ENCODE results near the gene CABP4.

CABP4 gene

DNA sequence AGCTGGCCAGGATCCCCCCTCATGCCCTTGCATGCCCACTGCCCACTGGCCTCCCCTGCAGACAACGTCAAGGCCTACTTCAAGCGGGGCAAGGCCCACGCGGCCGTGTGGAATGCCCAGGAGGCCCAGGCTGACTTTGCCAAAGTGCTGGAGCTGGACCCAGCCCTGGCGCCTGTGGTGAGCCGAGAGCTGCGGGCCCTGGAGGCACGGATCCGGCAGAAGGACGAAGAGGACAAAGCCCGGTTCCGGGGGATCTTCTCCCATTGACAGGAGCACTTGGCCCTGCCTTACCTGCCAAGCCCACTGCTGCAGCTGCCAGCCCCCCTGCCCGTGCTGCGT is 35.5 kb downstream of the CABP4 start:
- Histone ChIP-seq H3K27ac (ENCODE audit: low read length) (no peak overlapping the region), H3K9me3 (ENCODE audit: control insufficient read depth in 1 of 2, low read length in 2 of 2) (no peaks in the 10 kb centered on the region), H3K36me3 (ENCODE audit: control insufficient read depth in 1 of 2, insufficient read depth in 2 of 2, low read length in 2 of 2) (peaks cover 10 to 80% of the 10 kb centered on the region in 2 donors)

DNA sequence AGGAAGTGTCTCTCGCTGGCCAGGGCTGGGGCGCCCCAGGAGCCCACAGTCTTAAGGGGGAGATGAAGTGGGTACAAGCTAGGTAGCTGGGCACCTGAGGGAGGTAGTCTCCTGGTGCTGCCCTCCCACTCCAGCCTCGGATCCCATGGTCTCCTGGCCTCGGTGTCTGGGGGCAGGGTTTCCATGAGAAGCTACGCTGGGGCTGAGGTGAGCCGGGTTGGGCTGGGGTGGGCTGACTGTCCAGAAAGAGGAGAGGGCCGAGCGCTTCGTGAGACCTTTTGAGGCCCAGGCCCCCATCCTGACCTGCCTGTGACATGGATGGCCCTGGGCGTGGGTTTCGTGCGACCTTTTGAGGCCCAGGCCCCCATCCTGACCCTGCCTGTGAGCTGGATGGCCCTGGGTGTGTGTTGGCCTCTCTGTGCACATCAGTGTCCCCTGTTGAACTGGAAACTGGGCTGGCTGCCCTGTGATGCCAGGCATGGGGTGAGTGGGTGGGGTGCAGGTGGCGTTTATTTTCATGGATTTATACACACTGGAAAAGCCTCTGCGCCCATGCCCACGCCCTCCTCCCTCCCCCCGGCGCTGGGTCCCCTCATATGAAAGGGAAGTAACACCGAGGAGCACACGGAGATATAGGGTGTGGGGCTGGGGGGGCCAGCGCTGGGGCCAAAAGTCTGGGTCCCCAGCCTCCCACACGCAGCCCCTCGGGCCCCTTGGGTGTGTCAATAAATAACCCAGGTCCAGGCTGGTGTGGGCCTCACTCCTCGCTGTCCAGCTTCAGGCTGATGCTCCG is 36.3 kb downstream of the CABP4 start:
- Histone ChIP-seq H3K9me3 (ENCODE audit: control insufficient read depth in 1 of 2, low read length in 2 of 2) (no peaks in the 10 kb centered on the region), H3K4me1 (ENCODE audit: control insufficient read depth in 1 of 2, insufficient read depth in 2 of 2, low read length in 2 of 2) (peaks cover 0 to under 1% of the 10 kb centered on the region in 2 donors), H3K36me3 (ENCODE audit: control insufficient read depth in 1 of 2, insufficient read depth in 2 of 2, low read length in 2 of 2) (peaks cover 10 to 84% of the 10 kb centered on the region in 2 donors), H3K27ac (ENCODE audit: low read length) (no peak overlapping the region), H3K27me3 (ENCODE audit: low read depth, low read length) (no peaks in the 10 kb centered on the region), H3K4me3 (ENCODE audit: low read depth in 1 of 2, low read length in 2 of 2) (no peak overlapping the region)

More for the DNA sequence above, 35.5 kb downstream of the CABP4 start:
- Histone ChIP-seq H3K27me3 (ENCODE audit: low read depth, low read length) (no peaks in the 10 kb centered on the region), H3K4me3 (ENCODE audit: low read depth in 1 of 2, low read length in 2 of 2) (no peak overlapping the region), H3K4me1 (ENCODE audit: control insufficient read depth in 1 of 2, insufficient read depth in 2 of 2, low read length in 2 of 2) (peaks cover 0 to 6% of the 10 kb centered on the region in 2 donors)

DNA sequence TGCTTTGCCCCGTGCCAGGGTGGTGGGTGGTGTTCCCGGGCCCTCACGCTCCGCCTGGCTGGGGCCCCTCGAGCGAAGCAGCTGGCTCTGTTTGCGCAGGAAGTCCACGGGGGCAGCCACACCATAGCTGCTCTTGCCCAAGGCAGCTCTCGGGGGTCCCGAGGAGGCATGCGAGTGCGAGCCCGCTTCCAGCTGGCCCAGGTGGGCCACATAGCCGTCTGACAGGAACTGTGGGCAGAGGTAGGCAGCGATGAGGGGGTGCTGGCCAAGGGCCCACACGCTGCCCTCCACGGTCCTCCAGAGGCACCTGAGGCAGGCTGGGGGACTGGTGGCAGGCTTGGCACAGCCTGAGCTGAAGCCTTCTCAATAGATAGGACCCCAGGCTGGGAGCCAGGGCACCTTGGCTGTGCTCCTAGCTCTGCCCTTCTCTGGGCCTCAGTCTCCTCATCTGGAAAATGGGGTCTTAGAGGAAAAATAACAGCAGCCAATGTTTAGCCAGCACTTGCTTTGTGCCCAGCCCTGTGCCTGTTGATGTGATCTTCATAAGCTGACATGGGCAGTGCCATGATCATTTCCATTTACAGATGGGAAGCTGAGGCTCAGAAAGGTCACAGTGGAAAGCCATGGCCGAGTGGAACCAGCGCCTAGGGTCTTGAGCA is 37.0 kb downstream of the CABP4 start:
- Histone ChIP-seq H3K4me1 (ENCODE audit: control insufficient read depth in 1 of 2, insufficient read depth in 2 of 2, low read length in 2 of 2) (no peaks in the 10 kb centered on the region), H3K27me3 (ENCODE audit: low read depth, low read length) (no peaks in the 10 kb centered on the region), H3K4me3 (ENCODE audit: low read depth in 1 of 2, low read length in 2 of 2) (no peak overlapping the region), H3K27ac (ENCODE audit: low read length) (no peak overlapping the region), H3K36me3 (ENCODE audit: control insufficient read depth in 1 of 2, insufficient read depth in 2 of 2, low read length in 2 of 2) (peaks cover 10 to 81% of the 10 kb centered on the region in 2 donors), H3K9me3 (ENCODE audit: control insufficient read depth in 1 of 2, low read length in 2 of 2) (no peaks in the 10 kb centered on the region)

DNA sequence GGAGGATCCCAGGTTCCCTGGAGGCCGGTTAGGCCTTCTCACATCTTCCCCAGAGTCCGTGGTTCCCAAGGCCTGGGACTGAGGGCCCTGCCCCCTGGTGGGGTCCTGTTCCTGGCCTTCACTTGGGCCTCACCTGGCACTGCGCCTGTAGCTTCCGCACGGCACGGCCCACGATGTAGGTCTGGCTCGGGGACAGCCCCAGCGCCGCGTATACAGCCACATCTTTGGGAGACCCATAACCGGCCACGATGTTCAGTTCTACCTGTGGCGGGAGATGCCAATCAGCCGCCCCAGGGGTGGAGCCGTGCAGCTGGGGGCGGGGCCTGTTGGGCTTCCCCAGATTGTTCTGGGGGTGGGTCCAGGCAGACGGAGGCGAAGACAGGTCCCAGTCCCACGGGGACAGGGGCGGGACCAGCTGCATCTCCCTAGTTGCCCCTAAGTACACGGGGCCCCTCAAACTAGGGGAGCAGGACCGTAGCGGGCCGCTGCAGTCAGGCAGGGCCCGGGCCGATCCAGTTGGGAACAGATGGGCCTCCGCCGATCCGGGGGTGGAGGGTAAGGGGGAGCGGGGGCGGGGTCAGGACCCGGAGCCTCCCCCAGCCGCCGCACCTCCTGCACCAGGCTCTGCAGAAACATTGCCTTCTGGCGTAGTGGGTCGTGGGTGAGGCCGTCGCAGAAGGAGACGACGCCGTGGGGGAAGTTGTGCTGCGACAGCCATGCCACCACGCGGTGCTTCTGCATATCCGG is 37.8 kb downstream of the CABP4 start:
- no peak overlapping the region for H3K27ac ChIP-seq (ENCODE audit: low read length)
- no peaks in the 10 kb centered on the region for H3K4me1 ChIP-seq (ENCODE audit: control insufficient read depth in 1 of 2, insufficient read depth in 2 of 2, low read length in 2 of 2)
- H3K36me3 ChIP-seq (ENCODE audit: control insufficient read depth in 1 of 2, insufficient read depth in 2 of 2, low read length in 2 of 2) = peaks cover 10 to 81% of the 10 kb centered on the region in 2 donors
- no peaks in the 10 kb centered on the region for H3K27me3 ChIP-seq (ENCODE audit: low read depth, low read length)
- no peaks in the 10 kb centered on the region for H3K9me3 ChIP-seq (ENCODE audit: control insufficient read depth in 1 of 2, low read length in 2 of 2)
- no peak overlapping the region for H3K4me3 ChIP-seq (ENCODE audit: low read depth in 1 of 2, low read length in 2 of 2)

DNA sequence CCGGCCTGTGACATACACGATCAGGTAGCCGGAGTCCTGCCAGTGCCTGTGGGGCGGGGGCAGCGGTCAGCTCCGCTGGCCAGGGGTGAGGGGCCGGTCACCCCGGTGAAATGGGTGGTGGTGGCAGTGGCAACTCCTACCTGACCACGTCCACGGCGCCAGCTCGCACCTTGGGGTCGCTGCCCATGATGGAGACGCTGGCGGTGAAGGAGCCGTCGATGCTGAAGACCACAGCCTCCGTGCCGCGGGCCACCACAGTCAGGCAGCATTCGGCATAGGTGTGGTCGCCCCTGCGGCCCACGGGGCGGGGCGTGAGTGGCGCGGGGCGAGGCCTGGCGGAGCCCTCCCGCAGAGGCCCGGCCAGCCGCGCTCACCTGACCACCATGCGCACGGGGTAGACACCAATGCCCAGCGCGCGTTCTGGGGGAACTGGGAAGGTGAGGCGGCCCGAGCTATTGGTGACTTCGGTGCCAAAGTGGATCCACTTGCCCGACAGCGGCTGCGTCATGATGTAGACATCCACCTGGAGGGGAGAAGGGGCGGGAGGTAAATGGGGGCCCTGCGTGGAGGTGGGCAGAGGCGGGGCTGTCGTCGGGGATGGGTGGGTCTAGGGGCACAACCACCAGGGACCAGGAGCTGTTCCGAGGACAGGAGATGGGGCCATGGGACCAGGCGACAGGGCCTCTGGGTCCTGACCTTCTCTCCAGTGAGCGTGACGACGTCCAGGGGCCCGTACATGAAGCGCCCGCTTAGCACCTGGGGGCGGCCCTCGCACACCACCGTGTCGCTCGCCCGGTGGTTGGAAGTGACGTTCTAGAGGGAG is 38.6 kb downstream of the CABP4 start:
- H3K36me3 ChIP-seq (ENCODE audit: control insufficient read depth in 1 of 2, insufficient read depth in 2 of 2, low read length in 2 of 2) = peaks cover 9 to 80% of the 10 kb centered on the region in 2 donors
- no peaks in the 10 kb centered on the region for H3K9me3 ChIP-seq (ENCODE audit: control insufficient read depth in 1 of 2, low read length in 2 of 2)
- H3K4me1 ChIP-seq (ENCODE audit: control insufficient read depth in 1 of 2, insufficient read depth in 2 of 2, low read length in 2 of 2) = no peaks in the 10 kb centered on the region
- H3K4me3 ChIP-seq (ENCODE audit: low read depth in 1 of 2, low read length in 2 of 2) = no peak overlapping the region
- H3K27me3 ChIP-seq (ENCODE audit: low read depth, low read length) = no peaks in the 10 kb centered on the region
- H3K27ac ChIP-seq (ENCODE audit: low read length) = no peak overlapping the region

DNA sequence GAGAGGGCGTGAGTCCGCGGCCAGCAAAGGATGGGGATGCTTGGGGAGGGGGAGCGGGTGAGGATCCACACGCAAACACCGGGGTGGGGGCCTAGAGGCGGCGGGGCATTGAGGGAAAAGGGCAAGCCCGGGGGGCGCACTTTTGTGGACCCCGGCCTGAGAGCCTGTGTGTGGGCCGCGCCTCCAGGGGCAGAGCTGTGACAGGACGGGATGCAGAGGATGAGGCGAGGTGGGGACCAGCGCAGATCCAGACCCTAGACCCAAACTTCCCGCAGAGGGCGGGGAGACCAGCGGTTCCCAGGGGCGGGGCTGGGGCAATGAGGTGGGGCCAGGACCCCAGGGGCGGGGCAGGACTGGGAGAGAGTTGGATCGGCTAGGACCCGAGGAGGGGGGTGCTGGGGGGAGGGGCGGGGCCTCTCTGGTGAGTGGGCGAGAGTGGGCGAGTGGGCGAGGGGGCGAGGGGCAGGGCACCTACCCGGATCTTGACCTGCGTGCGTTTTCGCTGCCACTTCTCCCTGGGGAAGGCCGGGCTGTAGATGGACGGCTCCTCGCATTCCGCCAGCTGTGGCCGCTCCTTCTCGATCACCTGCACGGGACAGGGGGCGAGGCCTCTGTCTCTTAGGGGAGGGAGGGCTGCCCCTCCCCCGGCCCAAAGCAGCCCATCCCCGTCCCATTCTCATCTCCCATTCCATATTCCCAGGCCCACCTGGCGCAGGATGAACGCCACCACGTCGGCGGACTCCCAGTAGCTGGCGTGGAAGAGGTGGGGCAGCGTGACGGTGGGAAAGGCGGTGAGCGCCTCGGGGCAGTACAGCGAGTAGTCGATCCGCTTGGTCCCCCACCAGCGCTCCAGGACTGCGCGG is 39.4 kb downstream of the CABP4 start:
- Histone ChIP-seq H3K27me3 (ENCODE audit: low read depth, low read length) (no peaks in the 10 kb centered on the region), H3K27ac (ENCODE audit: low read length) (no peak overlapping the region), H3K4me1 (ENCODE audit: control insufficient read depth in 1 of 2, insufficient read depth in 2 of 2, low read length in 2 of 2) (no peaks in the 10 kb centered on the region), H3K36me3 (ENCODE audit: control insufficient read depth in 1 of 2, insufficient read depth in 2 of 2, low read length in 2 of 2) (peaks cover 4 to 72% of the 10 kb centered on the region in 2 donors), H3K4me3 (ENCODE audit: low read depth in 1 of 2, low read length in 2 of 2) (no peak overlapping the region), H3K9me3 (ENCODE audit: control insufficient read depth in 1 of 2, low read length in 2 of 2) (no peaks in the 10 kb centered on the region)

DNA sequence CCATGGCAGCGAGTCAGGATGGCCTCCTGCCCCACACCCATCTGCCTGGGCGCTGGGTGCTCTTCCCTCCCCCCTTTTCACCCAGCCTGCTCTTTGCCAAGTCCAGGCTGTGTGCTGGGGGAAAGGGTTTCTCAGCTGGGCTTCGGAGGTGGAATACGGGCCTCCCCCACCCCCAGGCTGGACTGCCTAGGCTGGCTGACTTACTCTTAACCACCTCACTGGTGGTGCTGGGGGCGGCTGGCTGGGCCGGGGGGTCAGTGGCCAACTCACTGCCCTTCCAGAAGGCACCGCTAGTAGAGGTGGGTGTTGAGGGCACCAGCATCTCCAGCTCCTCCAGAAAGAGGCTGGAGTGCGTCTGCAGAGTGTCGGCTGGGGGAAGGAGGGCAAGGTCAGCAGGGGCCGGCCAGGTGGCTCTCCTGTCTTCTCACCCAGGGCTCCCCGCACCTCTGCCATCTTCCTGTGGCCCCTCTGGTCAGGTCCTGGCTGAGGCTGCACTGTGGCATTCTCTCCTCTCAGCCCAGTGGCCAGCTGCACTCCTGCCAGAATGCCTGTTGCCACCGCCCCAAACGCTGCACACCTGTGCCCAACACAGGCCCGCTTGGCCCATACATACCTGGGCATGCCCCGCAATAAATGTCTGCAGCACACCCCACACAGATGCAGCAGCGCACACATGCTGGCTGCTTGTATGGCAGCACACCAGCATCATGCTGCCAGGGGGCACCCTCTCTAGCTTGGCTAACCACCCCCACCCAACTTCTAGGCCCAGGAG is 40.3 kb downstream of the CABP4 start:
- no peaks in the 10 kb centered on the region for H3K27me3 ChIP-seq (ENCODE audit: low read depth, low read length)
- peaks cover 0 to 69% of the 10 kb centered on the region in 2 donors for H3K36me3 ChIP-seq (ENCODE audit: control insufficient read depth in 1 of 2, insufficient read depth in 2 of 2, low read length in 2 of 2)

DNA sequence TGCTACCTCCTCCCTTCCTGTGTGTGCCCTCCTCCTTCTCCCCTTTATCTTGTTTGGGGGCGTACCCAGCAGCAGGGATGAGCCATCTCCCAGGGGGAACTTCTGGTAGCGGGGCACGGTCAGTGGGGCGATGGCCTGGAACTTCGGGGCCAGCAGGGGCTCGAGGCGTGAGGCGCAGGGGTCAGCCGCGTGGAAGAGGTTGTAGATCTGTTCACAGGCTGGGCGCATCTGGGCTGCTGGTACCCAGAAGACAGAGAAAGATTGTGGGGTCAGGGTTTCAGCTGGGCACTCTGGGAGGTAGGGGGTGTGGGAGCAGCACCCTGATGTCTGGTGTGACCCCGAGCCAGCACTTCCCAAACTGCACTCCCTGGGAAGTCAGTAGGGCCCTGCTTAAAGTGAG is 41.0 kb downstream of the CABP4 start:
- Histone ChIP-seq H3K4me1 (ENCODE audit: control insufficient read depth in 1 of 2, insufficient read depth in 2 of 2, low read length in 2 of 2) (no peaks in the 10 kb centered on the region), H3K27me3 (ENCODE audit: low read depth, low read length) (no peaks in the 10 kb centered on the region), H3K27ac (ENCODE audit: low read length) (no peak overlapping the region), H3K36me3 (ENCODE audit: control insufficient read depth in 1 of 2, insufficient read depth in 2 of 2, low read length in 2 of 2) (peaks cover 0 to 62% of the 10 kb centered on the region in 2 donors), H3K4me3 (ENCODE audit: low read depth in 1 of 2, low read length in 2 of 2) (no peak overlapping the region), H3K9me3 (ENCODE audit: control insufficient read depth in 1 of 2, low read length in 2 of 2) (no peaks in the 10 kb centered on the region)

More for the DNA sequence above, 40.3 kb downstream of the CABP4 start:
- Histone ChIP-seq H3K4me3 (ENCODE audit: low read depth in 1 of 2, low read length in 2 of 2) (no peak overlapping the region), H3K27ac (ENCODE audit: low read length) (no peak overlapping the region), H3K9me3 (ENCODE audit: control insufficient read depth in 1 of 2, low read length in 2 of 2) (no peaks in the 10 kb centered on the region), H3K4me1 (ENCODE audit: control insufficient read depth in 1 of 2, insufficient read depth in 2 of 2, low read length in 2 of 2) (no peaks in the 10 kb centered on the region)

DNA sequence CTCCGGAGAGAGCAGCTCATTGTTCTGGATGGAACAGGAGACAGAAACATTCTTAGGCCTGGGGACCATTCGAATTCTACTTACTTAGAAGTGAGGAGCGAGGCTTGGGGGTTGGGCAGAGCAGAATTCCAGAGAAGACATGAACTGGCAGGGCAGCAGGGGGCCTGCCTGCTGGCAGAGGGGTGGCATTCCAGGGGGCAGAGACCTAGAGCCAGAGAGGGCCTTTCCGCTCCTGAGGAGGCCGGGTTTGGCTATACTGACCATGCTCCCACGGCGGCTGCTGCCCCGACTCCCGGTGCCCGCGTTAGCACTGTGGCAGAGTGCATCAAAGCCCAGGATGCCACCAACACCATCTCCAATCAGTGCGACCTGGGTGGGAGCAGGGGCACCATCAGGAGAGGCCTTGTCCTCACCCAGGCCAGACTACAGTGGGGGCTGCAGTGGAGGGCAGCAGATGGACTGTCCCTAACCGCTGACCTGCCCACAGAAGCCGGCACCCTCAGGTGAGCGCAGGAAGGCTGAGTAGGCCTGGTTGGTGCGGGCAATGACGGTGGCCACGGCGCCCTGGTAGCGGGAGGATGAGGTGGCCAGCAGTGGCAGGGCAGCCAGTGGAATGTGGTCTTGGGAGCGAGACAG is 42.6 kb downstream of the CABP4 start:
- Histone ChIP-seq H3K4me1 (ENCODE audit: control insufficient read depth in 1 of 2, insufficient read depth in 2 of 2, low read length in 2 of 2) (no peaks in the 10 kb centered on the region), H3K36me3 (ENCODE audit: control insufficient read depth in 1 of 2, insufficient read depth in 2 of 2, low read length in 2 of 2) (peaks cover 5 to 57% of the 10 kb centered on the region in 2 donors), H3K9me3 (ENCODE audit: control insufficient read depth in 1 of 2, low read length in 2 of 2) (no peaks in the 10 kb centered on the region), H3K4me3 (ENCODE audit: low read depth in 1 of 2, low read length in 2 of 2) (no peak overlapping the region), H3K27ac (ENCODE audit: low read length) (no peak overlapping the region), H3K27me3 (ENCODE audit: low read depth, low read length) (no peaks in the 10 kb centered on the region)
